ENCODE data around the gene UVRAG.
A peak's percentile ranks its signal among the peaks of the same experiment; 100 is the strongest.

Gene UVRAG

GRCh38 chr11:76041208-76041607 lies 226.2 kb downstream of the UVRAG start:
- Histone ChIP-seq H2BK5ac (ENCODE audit: low read depth, low read length, poor library complexity, severe bottlenecking) (no peak overlapping the region), H3K23ac (ENCODE audit: low read length in 2 of 2) (no peak overlapping the region), H3K18ac (ENCODE audit: low read depth in 1 of 2, low read length in 2 of 2) (peak overlapping the region in 1 of 2 experiments; percentile 12), H3K4me2 (ENCODE audit: low read length, poor library complexity, severe bottlenecking) (no peak overlapping the region), H2BK15ac (ENCODE audit: low read depth, poor library complexity, severe bottlenecking) (no peak overlapping the region), H3K4ac (ENCODE audit: low read depth in 1 of 2, low read length in 2 of 2) (no peak overlapping the region), H2AFZ (ENCODE audit: low read depth, low read length) (no peak overlapping the region), H3K27me3 (ENCODE audit: control insufficient read depth in 1 of 2, insufficient read depth in 1 of 2, low read length in 2 of 2) (no peaks in the 10 kb centered on the region), H3K27ac (ENCODE audit: low read length, poor library complexity, severe bottlenecking) (no peak overlapping the region), H2BK12ac (ENCODE audit: low read length in 2 of 2) (no peak overlapping the region), H4K91ac (ENCODE audit: low read length) (peak overlapping the region; percentile 68), H4K8ac (ENCODE audit: low read length) (no peak overlapping the region), H3K79me1 (replicated peaks; ENCODE audit: low read length, poor library complexity, severe bottlenecking) (peaks cover 6% of the 10 kb centered on the region), H3K4me3 (ENCODE audit: insufficient read depth in 1 of 2, low read depth in 1 of 2, low read length in 2 of 2) (no peak overlapping the region), H3K36me3 (ENCODE audit: control insufficient read depth in 1 of 2, insufficient read depth in 2 of 2, low read depth in 1 of 2, low read length in 2 of 2) (peaks cover 0 to 7% of the 10 kb centered on the region in 2 experiments), H2BK120ac (ENCODE audit: low read depth, low read length) (no peak overlapping the region), H3K14ac (ENCODE audit: low read length in 2 of 2) (no peak overlapping the region), H3K9me3 (ENCODE audit: control insufficient read depth, low read length) (no peaks in the 10 kb centered on the region), H3K4me1 (ENCODE audit: control insufficient read depth, insufficient read depth, low read depth, low read length) (peaks cover 5% of the 10 kb centered on the region), H3K9ac (ENCODE audit: low read length) (no peak overlapping the region), H2AK5ac (ENCODE audit: low read length, severe bottlenecking) (no peak overlapping the region)
- DNase-seq = no peak
- WGBS = 83% methylated on average over 3 of the region's 3 CpGs

- H2AFZ ChIP-seq (ENCODE audit: low read depth, low read length) = no peak overlapping the region
- 92% methylated on average over 4 of the region's 7 CpGs for WGBS
- H3K4me1 ChIP-seq (ENCODE audit: control insufficient read depth, insufficient read depth, low read depth, low read length) = peaks cover 2% of the 10 kb centered on the region
- no peak overlapping the region for H4K8ac ChIP-seq (ENCODE audit: low read length)
- no peak overlapping the region for H2BK5ac ChIP-seq (ENCODE audit: low read depth, low read length, poor library complexity, severe bottlenecking)
- H3K9me3 ChIP-seq (ENCODE audit: control insufficient read depth, low read length) = no peaks in the 10 kb centered on the region
- no peak for DNase-seq
- no peak overlapping the region for H3K4me3 ChIP-seq (ENCODE audit: insufficient read depth in 1 of 2, low read depth in 1 of 2, low read length in 2 of 2)
- no peak overlapping the region for H3K4ac ChIP-seq (ENCODE audit: low read depth in 1 of 2, low read length in 2 of 2)
- no peak overlapping the region for H3K14ac ChIP-seq (ENCODE audit: low read length in 2 of 2)
- peaks cover 4% of the 10 kb centered on the region for H3K79me1 ChIP-seq (replicated peaks; ENCODE audit: low read length, poor library complexity, severe bottlenecking)
- no peak overlapping the region for H2BK120ac ChIP-seq (ENCODE audit: low read depth, low read length)
- H3K27ac ChIP-seq (ENCODE audit: low read length, poor library complexity, severe bottlenecking) = no peak overlapping the region
- H3K36me3 ChIP-seq (ENCODE audit: control insufficient read depth in 1 of 2, insufficient read depth in 2 of 2, low read depth in 1 of 2, low read length in 2 of 2) = peaks cover 0 to 7% of the 10 kb centered on the region in 2 experiments
- H3K18ac ChIP-seq (ENCODE audit: low read depth in 1 of 2, low read length in 2 of 2) = no peak overlapping the region
- H3K27me3 ChIP-seq (ENCODE audit: control insufficient read depth in 1 of 2, insufficient read depth in 1 of 2, low read length in 2 of 2) = no peaks in the 10 kb centered on the region
- H3K23ac ChIP-seq (ENCODE audit: low read length in 2 of 2) = no peak overlapping the region
- no peak overlapping the region for H2BK12ac ChIP-seq (ENCODE audit: low read length in 2 of 2)
- no peak overlapping the region for H3K9ac ChIP-seq (ENCODE audit: low read length)
- H2AK5ac ChIP-seq (ENCODE audit: low read length, severe bottlenecking) = no peak overlapping the region
- no peak overlapping the region for H3K4me2 ChIP-seq (ENCODE audit: low read length, poor library complexity, severe bottlenecking)
- no peak overlapping the region for H2BK15ac ChIP-seq (ENCODE audit: low read depth, poor library complexity, severe bottlenecking)
- H4K91ac ChIP-seq (ENCODE audit: low read length) = no peak overlapping the region
These were observed 229.8 kb downstream of the UVRAG start for GRCh38 chr11:76044750-76045320.

DNA sequence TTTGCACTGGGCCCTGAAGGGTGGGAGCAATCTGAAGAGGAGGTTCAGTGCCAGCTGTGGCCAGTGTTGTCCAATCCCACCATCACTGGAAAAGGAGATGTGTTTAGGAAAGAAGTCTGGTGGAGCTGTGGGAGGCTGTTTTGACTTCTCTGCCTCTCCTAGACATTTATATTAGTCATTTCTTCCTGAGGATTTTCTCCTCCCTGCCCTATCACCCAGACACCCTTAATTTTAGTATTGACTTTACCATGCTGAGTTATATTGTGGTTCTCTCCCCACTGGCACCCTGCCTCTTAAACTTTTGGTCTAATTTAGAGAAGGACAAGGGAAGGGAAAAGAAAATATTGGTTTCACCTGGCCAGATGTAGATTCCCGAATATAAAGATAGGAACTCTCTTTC lies 232.2 kb downstream of the UVRAG start:
- H3K79me1 ChIP-seq (replicated peaks; ENCODE audit: low read length, poor library complexity, severe bottlenecking) = peaks cover 1% of the 10 kb centered on the region
- H3K27ac ChIP-seq (ENCODE audit: low read length, poor library complexity, severe bottlenecking) = no peak overlapping the region
- no peak overlapping the region for H3K4me3 ChIP-seq (ENCODE audit: insufficient read depth in 1 of 2, low read depth in 1 of 2, low read length in 2 of 2)
- H3K4me2 ChIP-seq (ENCODE audit: low read length, poor library complexity, severe bottlenecking) = no peak overlapping the region
- no peak overlapping the region for H3K23ac ChIP-seq (ENCODE audit: low read length in 2 of 2)
- H3K9ac ChIP-seq (ENCODE audit: low read length) = no peak overlapping the region
- no peak overlapping the region for H2BK15ac ChIP-seq (ENCODE audit: low read depth, poor library complexity, severe bottlenecking)
- H3K36me3 ChIP-seq (ENCODE audit: control insufficient read depth in 1 of 2, insufficient read depth in 2 of 2, low read depth in 1 of 2, low read length in 2 of 2) = no peaks in the 10 kb centered on the region
- H3K4ac ChIP-seq (ENCODE audit: low read depth in 1 of 2, low read length in 2 of 2) = no peak overlapping the region
- no peak overlapping the region for H3K18ac ChIP-seq (ENCODE audit: low read depth in 1 of 2, low read length in 2 of 2)
- H3K9me3 ChIP-seq (ENCODE audit: control insufficient read depth, low read length) = no peaks in the 10 kb centered on the region
- no peak for DNase-seq
- no peak overlapping the region for H4K91ac ChIP-seq (ENCODE audit: low read length)
- WGBS = 100% methylated on average over 1 of the region's 1 CpG
- no peaks in the 10 kb centered on the region for H3K27me3 ChIP-seq (ENCODE audit: control insufficient read depth in 1 of 2, insufficient read depth in 1 of 2, low read length in 2 of 2)
- H3K4me1 ChIP-seq (ENCODE audit: control insufficient read depth, insufficient read depth, low read depth, low read length) = no peaks in the 10 kb centered on the region
- H2BK5ac ChIP-seq (ENCODE audit: low read depth, low read length, poor library complexity, severe bottlenecking) = no peak overlapping the region
- H2BK12ac ChIP-seq (ENCODE audit: low read length in 2 of 2) = no peak overlapping the region
- H2AFZ ChIP-seq (ENCODE audit: low read depth, low read length) = no peak overlapping the region
- H2AK5ac ChIP-seq (ENCODE audit: low read length, severe bottlenecking) = no peak overlapping the region
- H3K14ac ChIP-seq (ENCODE audit: low read length in 2 of 2) = no peak overlapping the region
- no peak overlapping the region for H2BK120ac ChIP-seq (ENCODE audit: low read depth, low read length)
- no peak overlapping the region for H4K8ac ChIP-seq (ENCODE audit: low read length)

GRCh38 chr11:76047766-76048165 lies 232.8 kb downstream of the UVRAG start:
- Histone ChIP-seq H3K23ac (ENCODE audit: low read length in 2 of 2) (no peak overlapping the region), H2AFZ (ENCODE audit: low read depth, low read length) (no peak overlapping the region), H3K4me2 (ENCODE audit: low read length, poor library complexity, severe bottlenecking) (no peak overlapping the region), H4K8ac (ENCODE audit: low read length) (no peak overlapping the region), H3K27ac (ENCODE audit: low read length, poor library complexity, severe bottlenecking) (no peak overlapping the region), H2BK120ac (ENCODE audit: low read depth, low read length) (no peak overlapping the region), H3K14ac (ENCODE audit: low read length in 2 of 2) (no peak overlapping the region), H3K4me3 (ENCODE audit: insufficient read depth in 1 of 2, low read depth in 1 of 2, low read length in 2 of 2) (no peak overlapping the region), H3K4ac (ENCODE audit: low read depth in 1 of 2, low read length in 2 of 2) (no peak overlapping the region), H3K79me1 (replicated peaks; ENCODE audit: low read length, poor library complexity, severe bottlenecking) (peaks cover 4% of the 10 kb centered on the region), H2BK15ac (ENCODE audit: low read depth, poor library complexity, severe bottlenecking) (no peak overlapping the region), H3K27me3 (ENCODE audit: control insufficient read depth in 1 of 2, insufficient read depth in 1 of 2, low read length in 2 of 2) (no peaks in the 10 kb centered on the region), H3K18ac (ENCODE audit: low read depth in 1 of 2, low read length in 2 of 2) (no peak overlapping the region), H2BK12ac (ENCODE audit: low read length in 2 of 2) (no peak overlapping the region), H3K9me3 (ENCODE audit: control insufficient read depth, low read length) (no peaks in the 10 kb centered on the region), H2AK5ac (ENCODE audit: low read length, severe bottlenecking) (no peak overlapping the region), H3K4me1 (ENCODE audit: control insufficient read depth, insufficient read depth, low read depth, low read length) (no peaks in the 10 kb centered on the region), H2BK5ac (ENCODE audit: low read depth, low read length, poor library complexity, severe bottlenecking) (no peak overlapping the region), H3K9ac (ENCODE audit: low read length) (no peak overlapping the region), H3K36me3 (ENCODE audit: control insufficient read depth in 1 of 2, insufficient read depth in 2 of 2, low read depth in 1 of 2, low read length in 2 of 2) (no peaks in the 10 kb centered on the region), H4K91ac (ENCODE audit: low read length) (no peak overlapping the region)
- DNase-seq = no peak

All from mesenchymal stem cell (in vitro differentiated cells and primary cell).